Suppressor macrophage (primary cell): ENCODE results near the gene TFDP2.
"Not testable (repeated sequence)": the region's sequence is repeated elsewhere in the genome, so short reads cannot be mapped to it uniquely, and the experiment has no call there.

Source experiments
- DNase-seq, 4 experiments: peaks; one replicate each; pipeline ENCODE4 v3.0.0-alpha.2; 2020 to 2022

Gene TFDP2

GRCh38 chr3:141955175-141955574 lies 194.2 kb downstream of the TFDP2 start:
- DNase-seq, result no peak

- no peak for DNase-seq
Measured at GRCh38 chr3:141952611-141953010, 196.7 kb downstream of the TFDP2 start.

- no peak for DNase-seq
Measured at GRCh38 chr3:141950572-141951493, 198.5 kb downstream of the TFDP2 start.

- no peak for DNase-seq
Measured at GRCh38 chr3:141949972-141950371, 199.4 kb downstream of the TFDP2 start.

GRCh38 chr3:141949399-141949798 lies 199.9 kb downstream of the TFDP2 start:
- DNase-seq, result no peak

GRCh38 chr3:141945726-141946485 lies 203.4 kb downstream of the TFDP2 start:
- no peak for DNase-seq

- DNase-seq, result no peak
Measured at GRCh38 chr3:141942006-141942405, 207.3 kb downstream of the TFDP2 start.

- peak; percentile 22 to 39 (median 29) for DNase-seq
Measured at GRCh38 chr3:141941093-141941492, 208.3 kb downstream of the TFDP2 start.

GRCh38 chr3:141940194-141940776 lies 209.1 kb downstream of the TFDP2 start:
- peak; percentile 30 to 56 (median 45) for DNase-seq

- DNase-seq, result no peak
Measured at GRCh38 chr3:141939759-141940158, 209.6 kb downstream of the TFDP2 start.

- DNase-seq, result no peak
Measured at GRCh38 chr3:141938011-141938500, 211.3 kb downstream of the TFDP2 start.

GRCh38 chr3:141934354-141934753 lies 215.0 kb downstream of the TFDP2 start:
- no peak for DNase-seq

- DNase-seq, result no peak
Measured at GRCh38 chr3:141933421-141934300, 215.7 kb downstream of the TFDP2 start.

GRCh38 chr3:141930801-141931200 lies 218.5 kb downstream of the TFDP2 start:
- DNase-seq, result no peak

GRCh38 chr3:141929341-141929995 lies 219.9 kb downstream of the TFDP2 start:
- no peak for DNase-seq

- DNase-seq, result peak in 3 of 4 experiments; percentile 20 to 36 (median 20)
Measured at GRCh38 chr3:141928631-141929270, 220.6 kb downstream of the TFDP2 start.

GRCh38 chr3:141926929-141927328 lies 222.4 kb downstream of the TFDP2 start:
- DNase-seq, result no peak

GRCh38 chr3:141925677-141926076 lies 223.7 kb downstream of the TFDP2 start:
- not testable (repeated sequence) for DNase-seq

GRCh38 chr3:141921316-141921715 lies 228.0 kb downstream of the TFDP2 start:
- no peak for DNase-seq

- DNase-seq, result no peak
Measured at GRCh38 chr3:141920701-141921100, 228.6 kb downstream of the TFDP2 start.

GRCh38 chr3:141915766-141916165 lies 233.6 kb downstream of the TFDP2 start:
- no peak for DNase-seq
